Measurements from ENCODE around the gene FPGS.
"Not testable (repeated sequence)": the region's sequence is repeated elsewhere in the genome, so short reads cannot be mapped to it uniquely, and the experiment has no call there.

The FPGS gene

GRCh38 chr9:127771570-127772189, 31.0 kb upstream of the FPGS start:
- no peak for DNase-seq (ENCODE audit: low read depth)

- no peak for DNase-seq (ENCODE audit: low read depth)
Observed at GRCh38 chr9:127772603-127773002, 30.1 kb upstream of the FPGS start.

- no peak for DNase-seq (ENCODE audit: low read depth)
Observed at GRCh38 chr9:127773272-127773671, 29.4 kb upstream of the FPGS start.

GRCh38 chr9:127773981-127774380, 28.7 kb upstream of the FPGS start:
- no peak for DNase-seq (ENCODE audit: low read depth)

- DNase-seq (ENCODE audit: low read depth): peak; percentile 66
Observed at GRCh38 chr9:127776195-127776923, 26.3 kb upstream of the FPGS start.

DNA sequence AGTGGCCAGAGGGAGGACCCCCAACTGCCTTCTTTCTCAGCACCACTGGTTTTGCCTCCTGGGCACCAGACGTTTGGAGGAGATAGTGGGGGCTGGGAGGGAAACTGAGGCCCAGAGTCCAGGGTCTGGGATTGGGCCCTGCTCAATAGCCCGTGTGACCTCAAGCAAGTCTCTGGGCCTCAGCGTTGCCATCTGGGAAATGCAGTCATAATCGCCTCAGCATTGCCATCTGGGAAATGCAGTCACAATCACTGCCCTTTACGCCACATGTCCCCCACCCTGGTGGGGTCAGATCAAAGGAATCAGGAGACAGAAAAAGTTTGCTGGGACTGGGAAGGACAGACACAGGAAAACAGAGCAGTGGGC, 25.8 kb upstream of the FPGS start:
- DNase-seq (ENCODE audit: low read depth): no peak

DNA sequence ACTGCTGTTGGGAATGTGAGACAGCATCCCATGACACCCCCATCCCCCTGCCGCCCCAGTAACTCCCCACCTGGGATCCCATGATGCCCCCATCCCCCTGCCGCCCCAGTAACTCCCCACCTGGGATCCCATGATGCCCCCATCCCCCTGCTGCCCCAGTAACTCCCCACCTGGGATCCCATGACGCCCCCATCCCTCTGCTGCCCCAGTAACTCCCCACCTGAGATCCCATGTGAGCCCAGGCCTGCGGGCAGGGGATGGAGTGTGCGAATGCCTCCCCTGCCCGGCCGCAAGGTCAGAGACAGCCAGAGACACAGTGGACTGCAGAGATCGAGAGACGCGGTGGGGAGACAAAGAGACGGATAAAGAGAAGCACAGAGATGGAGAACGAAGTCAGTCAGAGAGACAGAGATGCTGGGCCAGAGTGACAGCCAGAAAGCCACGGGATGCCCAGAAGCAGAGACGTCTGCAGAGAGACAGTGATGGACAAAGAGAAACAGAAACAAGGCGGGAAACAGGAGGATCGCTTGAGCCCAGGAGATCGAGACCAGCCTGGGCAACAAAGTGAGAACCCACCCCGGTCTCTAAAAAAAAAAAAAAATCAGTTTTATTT, 25.2 kb upstream of the FPGS start:
- DNase-seq (ENCODE audit: low read depth): no peak

DNA sequence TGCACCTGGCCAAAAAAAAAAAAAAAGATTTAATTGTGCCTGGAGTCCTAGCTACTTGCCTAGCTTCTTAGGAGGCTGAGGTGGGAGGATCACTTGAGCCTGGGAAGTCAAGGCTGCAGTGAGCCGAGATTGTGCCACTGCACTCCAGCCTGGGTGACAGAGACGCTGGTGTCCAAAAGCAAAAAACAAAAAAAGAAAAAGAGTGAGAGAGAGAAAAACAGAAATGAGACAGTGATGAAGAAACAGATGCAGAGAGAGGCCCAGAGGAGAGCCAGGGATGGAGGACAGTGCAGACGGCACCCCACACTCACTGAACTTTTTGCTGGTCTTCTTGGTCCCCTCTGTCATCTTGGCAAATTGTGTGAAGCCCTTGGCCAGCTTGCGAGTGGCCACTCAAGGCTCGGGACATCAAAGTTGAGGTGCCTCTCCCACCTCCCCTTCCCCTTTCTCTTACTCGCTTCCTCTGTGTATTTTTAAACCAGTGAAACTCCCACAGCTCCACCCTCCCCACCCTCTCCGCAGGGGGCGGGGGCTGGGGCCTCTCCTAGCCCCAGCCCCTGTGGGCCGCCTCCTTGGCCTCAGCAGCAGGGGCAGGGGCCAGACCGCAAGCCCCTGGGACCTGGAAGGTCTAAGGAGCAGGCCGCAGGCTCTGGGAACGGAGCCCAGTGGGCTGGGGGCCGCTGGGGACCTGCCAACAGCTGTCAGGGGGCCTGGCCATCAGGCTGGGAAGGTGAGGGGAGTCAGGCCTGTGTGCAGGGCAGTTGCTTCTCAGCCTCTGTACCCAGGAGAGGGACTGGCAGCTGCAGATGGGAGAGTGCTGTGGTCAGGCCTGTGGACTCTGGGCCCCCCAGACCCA, 24.2 kb upstream of the FPGS start, which contains the start of gene SH2D3C:
Gene SH2D3C (minus strand): TSS at position 387 of the 856 bp plus-strand sequence. CDS start 39 bp downstream, at position 348.
- DNase-seq (ENCODE audit: low read depth): no peak

- DNase-seq (ENCODE audit: low read depth): peak; percentile 34
Observed at GRCh38 chr9:127779136-127779981, 23.3 kb upstream of the FPGS start.

GRCh38 chr9:127780126-127780885, 22.4 kb upstream of the FPGS start:
- DNase-seq (ENCODE audit: low read depth): no peak

GRCh38 chr9:127780909-127781308, 21.8 kb upstream of the FPGS start:
- not testable (repeated sequence) for DNase-seq (ENCODE audit: low read depth)

DNA sequence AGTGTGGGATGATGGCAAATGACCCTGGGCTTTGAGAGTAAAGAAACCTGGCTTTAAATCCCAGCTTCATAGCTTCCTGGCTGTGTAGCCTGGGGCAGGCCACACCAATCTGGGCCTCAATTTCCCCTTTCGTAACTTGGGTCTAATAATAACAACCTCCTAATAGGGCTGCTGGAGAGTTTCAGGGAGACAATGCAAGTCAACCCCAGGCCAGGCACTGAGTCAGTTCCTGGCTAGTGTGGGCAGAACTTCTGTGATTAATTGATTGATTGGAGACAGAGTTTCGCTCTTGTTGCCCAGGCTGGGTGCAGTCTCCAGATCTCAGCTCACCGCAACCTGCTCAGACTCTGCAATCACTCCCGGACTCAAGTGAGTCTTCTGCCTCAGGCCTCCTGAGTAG, 20.9 kb upstream of the FPGS start:
- no peak for DNase-seq (ENCODE audit: low read depth)

- DNase-seq (ENCODE audit: low read depth): peak; percentile 61
Observed at GRCh38 chr9:127783111-127784008, 19.3 kb upstream of the FPGS start.

DNA sequence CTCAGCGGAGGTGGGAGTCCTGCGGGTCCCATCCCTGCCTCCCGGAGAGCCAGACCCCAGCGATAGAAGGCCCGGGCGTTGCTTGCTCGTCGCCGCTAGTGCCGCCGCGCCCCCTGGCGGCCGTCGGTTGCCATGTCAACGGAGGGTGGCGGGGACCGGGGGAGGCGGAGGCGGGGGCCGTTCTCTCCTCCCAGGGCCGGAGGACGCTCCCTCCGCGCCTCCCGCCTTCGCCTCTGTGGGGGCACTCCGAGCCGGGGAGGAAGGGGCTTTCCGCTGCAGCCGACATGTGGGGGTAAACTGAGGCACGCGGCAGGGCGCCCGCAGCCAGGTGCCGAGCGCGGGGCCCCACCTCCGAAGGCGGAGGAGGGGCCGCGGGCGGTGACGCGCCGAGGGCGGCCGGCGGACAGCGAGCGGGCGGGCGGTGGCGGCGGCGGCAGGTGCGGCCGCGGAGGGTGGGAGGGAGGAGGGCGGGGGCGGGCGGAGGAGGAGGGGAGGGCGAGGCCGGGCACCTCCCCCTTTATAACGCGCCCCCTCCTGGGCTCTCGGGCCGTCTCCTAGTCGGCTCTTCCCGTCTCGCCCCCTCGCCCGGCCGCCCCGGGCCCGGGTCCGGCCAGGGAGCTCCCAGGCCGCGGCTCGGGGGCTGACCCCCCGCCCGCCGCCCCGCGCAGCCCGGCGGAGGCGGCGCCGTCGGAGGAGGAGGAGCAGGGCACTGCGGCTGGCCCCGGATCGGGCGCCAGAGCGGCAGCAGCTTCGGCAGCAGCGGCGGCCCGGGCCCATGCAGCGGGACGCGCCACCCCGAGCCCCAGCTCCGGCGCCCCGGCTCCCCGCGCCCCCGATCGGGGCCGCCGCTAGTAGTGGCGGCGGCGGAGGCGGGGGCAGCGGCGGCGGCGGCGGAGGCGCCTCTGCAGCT, 17.4 kb upstream of the FPGS start:
- DNase-seq (ENCODE audit: low read depth): peak; percentile 83

DNA sequence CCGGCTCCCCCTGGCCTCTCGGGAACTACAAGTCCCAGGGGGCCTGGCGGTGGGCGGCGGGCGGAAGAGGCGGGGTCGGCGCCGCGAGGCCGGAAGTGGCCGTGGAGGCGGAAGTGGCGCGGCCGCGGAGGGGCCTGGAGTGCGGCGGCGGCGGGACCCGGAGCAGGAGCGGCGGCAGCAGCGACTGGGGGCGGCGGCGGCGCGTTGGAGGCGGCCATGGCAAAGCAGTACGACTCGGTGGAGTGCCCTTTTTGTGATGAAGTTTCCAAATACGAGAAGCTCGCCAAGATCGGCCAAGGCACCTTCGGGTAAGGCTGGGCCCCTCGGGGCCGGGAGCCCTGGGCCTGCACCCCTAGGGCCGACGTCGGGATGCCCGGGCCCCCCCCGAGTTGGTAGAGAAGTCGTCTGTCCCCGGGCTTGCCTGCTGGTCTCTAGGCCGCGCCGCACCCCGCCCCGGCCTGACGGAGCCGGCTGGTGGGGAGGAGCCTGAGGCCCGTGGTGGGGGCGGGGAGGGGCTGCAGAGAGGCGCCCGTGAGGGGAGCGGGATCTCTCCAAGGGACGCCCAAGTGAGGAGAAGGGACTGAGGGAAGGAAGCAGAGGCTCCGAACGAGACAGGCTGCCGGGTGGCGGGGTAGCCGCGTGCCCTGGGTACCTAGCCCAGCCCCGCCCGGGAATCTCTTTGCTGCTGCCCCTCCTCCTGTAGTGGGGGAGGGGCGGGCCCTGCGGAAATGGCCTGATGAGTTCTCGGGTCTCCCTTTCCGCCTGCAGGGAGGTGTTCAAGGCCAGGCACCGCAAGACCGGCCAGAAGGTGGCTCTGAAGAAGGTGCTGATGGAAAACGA, 16.5 kb upstream of the FPGS start, which contains the start of gene CDK9:
Gene CDK9 (plus strand): TSS at position 102 of the 840 bp plus-strand sequence. CDS start 115 bp downstream, at position 217.
- peak; percentile 89 for DNase-seq (ENCODE audit: low read depth)

DNA sequence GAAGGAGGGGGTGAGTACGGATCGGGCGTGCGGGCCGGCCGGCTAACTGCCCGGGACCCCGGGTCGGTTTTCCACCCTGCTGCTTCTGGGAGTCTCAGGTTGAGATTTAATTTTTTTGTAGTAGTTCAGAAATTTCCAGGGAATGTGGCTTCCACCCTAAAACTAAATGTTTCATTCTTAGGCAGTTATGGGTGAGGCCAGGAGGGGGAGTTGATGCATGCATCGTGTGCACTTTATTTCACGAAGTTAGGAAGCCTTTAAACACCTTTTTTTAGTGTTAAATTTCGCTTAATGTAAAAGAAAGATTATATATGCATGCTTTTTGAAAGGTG, 15.9 kb upstream of the FPGS start:
- no peak for DNase-seq (ENCODE audit: low read depth)

DNA sequence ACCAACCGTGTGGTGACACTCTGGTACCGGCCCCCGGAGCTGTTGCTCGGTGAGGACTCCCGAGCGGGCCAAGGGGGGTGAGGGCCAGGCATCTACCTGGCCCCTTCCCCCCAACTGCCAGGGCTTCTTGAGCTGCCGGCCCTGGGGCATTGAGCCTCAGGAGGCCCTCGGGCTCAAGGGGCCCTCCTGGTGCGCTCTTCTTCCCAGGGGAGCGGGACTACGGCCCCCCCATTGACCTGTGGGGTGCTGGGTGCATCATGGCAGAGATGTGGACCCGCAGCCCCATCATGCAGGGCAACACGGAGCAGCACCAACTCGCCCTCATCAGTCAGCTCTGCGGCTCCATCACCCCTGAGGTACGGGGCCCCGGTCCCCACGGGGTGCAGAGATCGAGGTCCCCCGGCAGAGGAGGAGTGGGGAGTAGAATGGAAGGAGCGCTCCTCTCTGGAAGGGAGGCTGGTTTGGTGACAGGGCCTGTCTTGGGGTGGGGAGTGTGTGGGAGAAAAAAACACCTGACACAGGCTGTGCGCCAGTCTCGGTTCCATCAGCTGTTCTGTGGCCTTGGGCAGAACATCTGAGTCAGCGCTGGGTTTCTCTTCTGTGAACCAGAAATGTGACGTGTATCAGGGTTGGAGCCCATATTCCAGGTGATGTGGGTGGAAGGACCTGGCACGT, 14.2 kb upstream of the FPGS start:
- peak; percentile 55 for DNase-seq (ENCODE audit: low read depth)

Data from stimulated activated CD8-positive, alpha-beta memory T cell treated with anti-CD3 and anti-CD28 coated beads, Interleukin-4, amount 100 ng/mL, for 24 hours (primary cell).